ENCODE measurements around the gene DMD. TPM values are rescaled to one million over a fixed set of nuclear protein-coding genes. Genes with fewer than 3 reads are reported as not detected.

The DMD gene
- total RNA-seq, 1 experiment from 2014 or later = 47.2 TPM

DNA sequence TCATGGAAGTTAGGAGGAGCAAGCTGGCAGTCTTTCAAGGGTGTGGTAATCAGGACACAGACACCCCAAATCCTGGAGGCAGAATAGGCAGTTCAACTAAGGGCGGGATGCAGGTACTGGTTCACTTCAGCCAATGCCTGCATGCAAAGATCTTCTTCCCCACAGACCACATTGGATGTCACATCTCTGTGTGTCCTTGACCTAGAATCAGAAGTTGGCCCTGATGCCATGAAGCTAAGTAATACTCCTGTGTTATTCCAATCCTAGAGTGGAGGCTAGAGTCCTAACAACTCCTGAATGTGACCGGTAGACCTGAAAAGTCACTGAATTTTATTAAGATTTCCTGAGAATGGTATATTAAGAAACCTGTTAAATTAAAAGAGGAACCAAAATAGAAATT, 165.5 kb downstream of the DMD start:
- Mint-ChIP-seq H3K36me3 (ENCODE audit: insufficient read depth, unreplicated experiment) (no peaks in the 10 kb centered on the region), H3K27me3 (ENCODE audit: insufficient read depth, unreplicated experiment) (no peaks in the 10 kb centered on the region), H3K27ac (ENCODE audit: unreplicated experiment) (no peak overlapping the region), H3K4me3 (ENCODE audit: unreplicated experiment) (no peak overlapping the region), H3K4me1 (ENCODE audit: low read depth, unreplicated experiment) (no peaks in the 10 kb centered on the region), H3K9me3 (ENCODE audit: unreplicated experiment) (peaks cover 8% of the 10 kb centered on the region)
- no peaks in the 10 kb centered on the region for H3K9me3 ChIP-seq
- H3K36me3 ChIP-seq (ENCODE audit: control insufficient read depth, insufficient read depth, low read length) = no peaks in the 10 kb centered on the region
- ChIA-PET POLR2A (no interaction called here), CTCF (no interaction called here)
- H3K27me3 ChIP-seq (replicated peaks; ENCODE audit: control insufficient read depth, insufficient read depth, low read length) = no peaks in the 10 kb centered on the region
- H3K4me1 ChIP-seq = no peaks in the 10 kb centered on the region
- no peak overlapping the region for H3K4me3 ChIP-seq (ENCODE audit: low read depth, low read length)
- BruUV-seq (replicated peaks) = no TSS peak
- intact Hi-C loops (cut with micrococcal nuclease; ENCODE audit: unreplicated experiment) = no loop called here
- no peak for DNase-seq
- TF ChIP-seq, protein P1, sequence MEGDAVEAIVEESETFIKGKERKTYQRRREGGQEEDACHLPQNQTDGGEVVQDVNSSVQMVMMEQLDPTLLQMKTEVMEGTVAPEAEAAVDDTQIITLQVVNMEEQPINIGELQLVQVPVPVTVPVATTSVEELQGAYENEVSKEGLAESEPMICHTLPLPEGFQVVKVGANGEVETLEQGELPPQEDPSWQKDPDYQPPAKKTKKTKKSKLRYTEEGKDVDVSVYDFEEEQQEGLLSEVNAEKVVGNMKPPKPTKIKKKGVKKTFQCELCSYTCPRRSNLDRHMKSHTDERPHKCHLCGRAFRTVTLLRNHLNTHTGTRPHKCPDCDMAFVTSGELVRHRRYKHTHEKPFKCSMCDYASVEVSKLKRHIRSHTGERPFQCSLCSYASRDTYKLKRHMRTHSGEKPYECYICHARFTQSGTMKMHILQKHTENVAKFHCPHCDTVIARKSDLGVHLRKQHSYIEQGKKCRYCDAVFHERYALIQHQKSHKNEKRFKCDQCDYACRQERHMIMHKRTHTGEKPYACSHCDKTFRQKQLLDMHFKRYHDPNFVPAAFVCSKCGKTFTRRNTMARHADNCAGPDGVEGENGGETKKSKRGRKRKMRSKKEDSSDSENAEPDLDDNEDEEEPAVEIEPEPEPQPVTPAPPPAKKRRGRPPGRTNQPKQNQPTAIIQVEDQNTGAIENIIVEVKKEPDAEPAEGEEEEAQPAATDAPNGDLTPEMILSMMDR (IDR thresholded peaks at IDR 0.05; ENCODE audit: insufficient read depth in 1 of 2, low read depth in 1 of 2, low read length in 1 of 2, severe bottlenecking in 1 of 2, unreplicated experiment in 1 of 2) = no peak

DNA sequence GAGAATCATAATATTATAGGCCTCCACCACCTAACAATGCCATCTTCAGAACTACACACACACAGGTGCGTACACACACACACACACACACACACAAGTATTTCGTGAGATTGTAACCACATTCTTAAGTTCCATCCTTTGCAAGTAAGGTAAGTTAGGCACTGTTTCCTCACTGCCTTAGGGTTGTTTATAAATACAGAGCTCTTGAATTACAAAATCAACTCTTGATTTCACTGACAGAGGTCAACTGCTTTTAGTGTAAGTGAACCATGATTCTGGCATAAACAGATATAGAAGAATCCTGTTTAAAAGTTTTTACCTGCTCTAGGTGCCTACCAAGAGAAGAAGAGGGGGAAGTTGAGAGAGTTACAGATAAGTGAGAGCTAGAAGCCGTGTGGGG, 166.1 kb downstream of the DMD start:
- CTCF ChIA-PET = no interaction called here

DNA sequence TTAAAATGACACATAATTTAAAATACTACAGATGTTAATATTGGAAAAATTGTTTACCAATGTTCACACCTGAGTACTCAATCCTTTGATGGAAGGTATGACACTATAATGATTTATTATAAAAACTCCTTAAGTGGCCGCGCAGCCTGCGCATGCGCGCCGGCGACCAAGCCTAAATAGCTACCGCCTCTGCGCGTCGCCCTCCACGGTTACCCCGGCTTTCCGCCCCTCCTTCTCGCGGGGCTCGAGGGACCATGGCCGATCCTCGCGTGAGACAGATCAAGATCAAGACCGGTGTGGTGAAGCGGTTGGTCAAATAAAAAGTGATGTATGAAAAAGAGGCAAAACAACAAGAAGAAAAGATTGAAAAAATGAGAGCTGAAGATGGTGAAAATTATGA, 170.2 kb downstream of the DMD start:
- ChIA-PET CTCF (no interaction called here), POLR2A (no interaction called here)
- Mint-ChIP-seq H3K27me3 (ENCODE audit: insufficient read depth, unreplicated experiment) (no peaks in the 10 kb centered on the region), H3K9me3 (ENCODE audit: unreplicated experiment) (peaks cover 8% of the 10 kb centered on the region), H3K4me3 (ENCODE audit: unreplicated experiment) (no peak overlapping the region), H3K36me3 (ENCODE audit: insufficient read depth, unreplicated experiment) (no peaks in the 10 kb centered on the region), H3K4me1 (ENCODE audit: low read depth, unreplicated experiment) (peaks cover 5% of the 10 kb centered on the region), H3K27ac (ENCODE audit: unreplicated experiment) (no peak overlapping the region)
- Histone ChIP-seq H3K36me3 (ENCODE audit: control insufficient read depth, insufficient read depth, low read length) (no peaks in the 10 kb centered on the region), H3K27me3 (replicated peaks; ENCODE audit: control insufficient read depth, insufficient read depth, low read length) (no peaks in the 10 kb centered on the region), H3K4me1 (no peaks in the 10 kb centered on the region), H3K4me3 (ENCODE audit: low read depth, low read length) (no peak overlapping the region), H3K9me3 (no peaks in the 10 kb centered on the region)
- intact Hi-C loops (cut with micrococcal nuclease; ENCODE audit: unreplicated experiment) = loop anchor here (5.0 kb wide), 1 partner anchor 274 kb away; no protein-coding TSS in a partner anchor
- TF ChIP-seq, protein P1 (IDR thresholded peaks at IDR 0.05; ENCODE audit: insufficient read depth in 1 of 2, low read depth in 1 of 2, low read length in 1 of 2, severe bottlenecking in 1 of 2, unreplicated experiment in 1 of 2) = no peak
- no TSS peak for BruUV-seq (replicated peaks)
- no peak for DNase-seq

More for the DNA sequence above, 166.1 kb downstream of the DMD start:
- Mint-ChIP-seq H3K27ac (ENCODE audit: unreplicated experiment) (no peak overlapping the region), H3K36me3 (ENCODE audit: insufficient read depth, unreplicated experiment) (no peaks in the 10 kb centered on the region), H3K9me3 (ENCODE audit: unreplicated experiment) (peaks cover 8% of the 10 kb centered on the region), H3K4me3 (ENCODE audit: unreplicated experiment) (no peak overlapping the region), H3K4me1 (ENCODE audit: low read depth, unreplicated experiment) (no peaks in the 10 kb centered on the region), H3K27me3 (ENCODE audit: insufficient read depth, unreplicated experiment) (no peaks in the 10 kb centered on the region)
- intact Hi-C loops (cut with micrococcal nuclease; ENCODE audit: unreplicated experiment) = no loop called here
- Histone ChIP-seq H3K4me1 (no peaks in the 10 kb centered on the region), H3K9me3 (no peaks in the 10 kb centered on the region), H3K27me3 (replicated peaks; ENCODE audit: control insufficient read depth, insufficient read depth, low read length) (no peaks in the 10 kb centered on the region), H3K36me3 (ENCODE audit: control insufficient read depth, insufficient read depth, low read length) (no peaks in the 10 kb centered on the region), H3K4me3 (ENCODE audit: low read depth, low read length) (no peak overlapping the region)
- no TSS peak for BruUV-seq (replicated peaks)
- POLR2A ChIA-PET = no interaction called here
- TF ChIP-seq, protein P1 (IDR thresholded peaks at IDR 0.05; ENCODE audit: insufficient read depth in 1 of 2, low read depth in 1 of 2, low read length in 1 of 2, severe bottlenecking in 1 of 2, unreplicated experiment in 1 of 2) = no peak
- DNase-seq = no peak

Measured in Caco-2 (cell line).